DMS 273 (cell line): Measurements from ENCODE around the gene CES2.
"Not testable (repeated sequence)": the region's sequence is repeated elsewhere in the genome, so short reads cannot be mapped to it uniquely, and the experiment has no call there.

Experiments used
- DNase-seq: peaks from one replicate; lab custom pipeline; 2025; ENCODE audit not compliant: unreplicated experiment; lab: John Stamatoyannopoulos, UW

Gene CES2

DNA sequence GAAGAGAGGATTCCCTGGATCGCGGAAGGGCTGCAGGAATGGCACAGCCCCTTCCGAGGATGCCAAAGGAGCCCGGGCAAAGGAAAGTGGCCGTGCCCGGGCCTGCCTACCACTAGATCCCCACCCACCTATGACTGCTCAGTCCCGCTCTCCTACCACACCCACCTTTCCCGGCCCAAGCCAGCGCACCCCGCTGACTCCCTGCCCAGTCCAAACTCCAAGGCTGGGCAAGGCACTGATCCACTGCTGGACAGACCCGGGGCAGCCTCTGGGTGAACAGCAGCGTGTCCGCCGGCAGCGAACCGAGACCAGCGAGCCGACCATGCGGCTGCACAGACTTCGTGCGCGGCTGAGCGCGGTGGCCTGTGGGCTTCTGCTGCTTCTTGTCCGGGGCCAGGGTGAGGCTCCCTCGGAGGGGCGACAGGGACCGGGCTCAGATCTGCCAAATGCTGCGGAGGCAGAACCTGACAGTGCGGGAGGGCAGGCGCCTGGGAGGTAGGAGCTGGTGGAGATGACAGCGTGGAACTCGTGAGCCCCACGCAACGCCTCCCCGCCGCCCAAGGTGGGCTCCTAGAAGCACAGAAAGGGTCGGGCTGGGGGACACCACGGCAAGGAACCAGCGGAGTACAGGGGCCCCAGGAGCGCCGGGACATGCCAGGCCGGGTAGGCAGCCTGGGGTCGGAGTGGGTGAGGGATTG lies at the start of gene CES2:
Gene CES2 (plus strand): TSS at position 203 of the 698 bp plus-strand sequence. CDS start 120 bp downstream, at position 323.
- DNase-seq = peak; percentile 41

GRCh38 chr16:66886321-66886720 lies 49.0 kb upstream of the CES2 start:
- no peak for DNase-seq

- no peak for DNase-seq
Measured at GRCh38 chr16:66886914-66887313, 48.4 kb upstream of the CES2 start.

- no peak for DNase-seq
Measured at GRCh38 chr16:66888647-66889615, 46.4 kb upstream of the CES2 start.

GRCh38 chr16:66889622-66890021 lies 45.7 kb upstream of the CES2 start:
- DNase-seq = no peak

DNA sequence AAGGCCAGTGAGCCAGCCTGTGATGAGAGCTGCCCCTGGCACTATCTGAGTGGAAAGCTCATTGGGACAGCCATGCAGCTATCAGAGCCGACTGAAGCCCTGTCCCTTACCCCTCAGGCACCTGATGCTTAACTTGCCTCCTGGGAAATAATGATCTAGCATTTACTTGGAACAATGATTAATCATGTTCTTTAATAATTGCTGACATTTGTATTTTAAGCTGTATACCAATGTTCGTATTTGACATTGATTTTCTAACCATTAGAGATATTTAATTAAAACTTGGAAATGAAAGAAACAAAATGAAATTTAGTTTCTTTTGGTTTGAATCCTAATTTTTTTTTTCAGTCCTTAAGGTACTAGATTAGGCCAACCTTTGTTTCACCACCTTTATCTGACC lies 44.5 kb upstream of the CES2 start:
- no peak for DNase-seq

DNA sequence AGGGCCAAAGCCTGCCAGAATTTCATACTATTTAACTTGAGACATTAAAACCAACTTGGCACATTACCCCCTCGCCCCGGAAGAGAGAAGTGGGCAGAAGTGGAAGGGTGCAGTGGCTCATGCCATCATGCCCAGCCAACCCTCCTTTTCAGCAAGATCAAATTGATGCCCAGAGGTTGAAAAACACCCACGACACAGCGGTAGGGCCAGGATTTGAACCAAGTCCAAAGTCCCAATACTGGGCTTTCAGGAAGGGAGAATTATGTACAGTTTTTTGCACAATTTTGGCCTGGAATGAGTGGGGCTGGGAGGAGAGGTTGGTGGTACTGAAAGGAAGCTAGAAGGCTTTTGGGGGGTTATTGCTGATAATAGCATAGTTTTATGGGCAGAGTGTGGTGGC lies 44.0 kb upstream of the CES2 start:
- DNase-seq = no peak

GRCh38 chr16:66891797-66892196 lies 43.5 kb upstream of the CES2 start:
- no peak for DNase-seq

- no peak for DNase-seq
Measured at GRCh38 chr16:66894055-66894454, 41.3 kb upstream of the CES2 start.

DNA sequence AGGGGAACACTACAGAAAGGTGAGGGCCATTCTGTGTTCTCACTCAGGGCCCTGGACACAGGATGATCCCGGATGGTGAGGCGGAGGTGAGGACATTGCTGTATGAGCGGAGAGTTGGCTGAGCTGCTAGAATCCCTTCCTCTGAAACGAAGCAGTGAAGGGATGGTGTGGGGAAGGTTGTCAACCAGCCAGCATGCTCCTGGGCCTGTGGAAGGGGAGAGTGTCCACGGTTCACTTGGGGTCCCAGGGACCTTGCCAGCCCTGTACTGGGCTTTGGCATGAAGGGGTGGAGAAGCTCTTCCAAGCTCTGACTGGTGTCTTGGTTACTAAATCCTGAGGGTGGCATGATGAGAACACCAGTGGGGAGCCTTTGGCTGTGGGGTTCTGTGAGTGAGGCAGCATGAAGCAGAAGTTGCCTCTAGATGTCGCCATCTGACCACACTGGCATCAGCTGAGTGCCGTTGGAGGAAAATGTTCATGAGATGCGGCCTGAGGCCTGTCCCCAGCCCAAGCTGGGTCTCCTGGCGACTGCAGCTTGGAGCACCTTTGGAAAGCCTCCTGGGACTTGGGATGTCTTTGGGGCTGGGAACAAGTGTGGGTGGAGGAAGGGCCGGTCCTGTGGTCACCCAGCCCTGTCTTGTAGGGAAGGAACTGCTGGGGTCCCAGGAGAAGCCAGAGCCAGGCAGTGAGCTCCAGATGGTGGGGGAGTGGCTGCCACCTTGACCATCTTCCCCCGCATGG lies 40.2 kb upstream of the CES2 start:
- DNase-seq = peak; percentile 88

DNA sequence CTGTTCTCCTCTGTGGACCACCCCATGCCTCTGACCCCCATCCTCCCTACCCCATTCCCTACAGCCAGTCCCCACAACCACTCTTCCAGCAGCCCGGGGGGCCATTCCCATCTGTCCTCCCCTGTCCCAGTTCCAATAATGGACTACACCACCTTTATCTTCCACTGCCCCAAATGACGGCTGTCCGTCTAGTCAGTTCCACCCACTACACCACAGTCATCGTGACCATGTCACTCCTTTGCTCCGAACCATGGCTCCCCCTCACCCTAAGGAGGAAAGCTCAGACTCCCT lies 39.7 kb upstream of the CES2 start:
- no peak for DNase-seq

GRCh38 chr16:66895999-66896398 lies 39.3 kb upstream of the CES2 start:
- DNase-seq = no peak

DNA sequence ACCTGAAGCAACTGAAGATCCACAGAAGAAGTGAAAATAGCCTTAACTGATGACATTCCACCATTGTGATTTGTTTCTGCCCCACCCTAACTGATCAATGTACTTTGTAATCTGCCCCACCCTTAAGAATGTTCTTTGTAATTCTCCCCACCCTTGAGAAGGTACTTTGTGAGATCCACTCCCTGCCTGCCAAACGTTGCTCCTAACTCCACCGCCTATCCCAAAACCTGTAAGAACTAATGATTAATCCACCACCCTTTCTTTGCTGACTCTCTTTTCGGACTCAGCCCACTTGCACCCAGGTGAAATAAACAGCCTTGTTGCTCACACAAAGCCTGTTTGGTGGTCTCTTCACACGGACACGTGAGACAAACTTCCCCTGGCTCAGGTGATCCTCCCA lies 38.6 kb upstream of the CES2 start:
- not testable (repeated sequence) for DNase-seq

- peak; percentile 29 for DNase-seq
Measured at GRCh38 chr16:66898207-66898606, 37.1 kb upstream of the CES2 start.

- no peak for DNase-seq
Measured at GRCh38 chr16:66898933-66899309, 36.4 kb upstream of the CES2 start.

DNA sequence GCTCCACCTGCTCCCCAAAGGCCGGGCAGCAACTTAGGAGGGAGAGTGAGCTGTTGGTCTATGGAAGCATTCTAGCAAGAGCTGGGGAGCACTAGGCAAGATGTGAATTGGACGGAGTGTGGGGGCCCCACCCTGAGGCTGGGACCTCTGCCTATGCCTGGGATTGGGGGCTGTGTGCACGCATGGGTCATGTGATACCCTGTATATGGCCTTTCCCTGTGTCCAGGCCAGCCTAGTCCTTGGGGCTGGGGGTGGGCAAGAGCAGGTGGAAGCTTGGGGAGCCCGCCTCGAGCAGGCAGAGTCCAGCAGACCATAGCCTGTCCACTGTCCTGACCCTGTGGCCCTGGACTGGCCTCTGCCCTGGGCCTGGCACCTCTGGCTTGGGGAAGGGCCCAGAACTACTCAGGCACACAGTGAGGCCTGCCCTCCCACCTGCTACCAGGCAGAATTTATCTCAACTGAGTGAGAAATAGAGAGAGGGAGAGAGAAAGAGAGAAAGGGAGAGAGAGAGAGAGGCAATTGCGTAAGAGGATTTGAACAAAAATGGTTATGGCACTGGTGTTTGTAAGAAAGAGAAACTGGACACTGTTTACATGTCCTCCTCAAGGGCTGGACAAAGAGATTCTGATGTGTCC lies 35.9 kb upstream of the CES2 start:
- peak; percentile 48 for DNase-seq

- peak; percentile 96 for DNase-seq
Measured at GRCh38 chr16:66899945-66900710, 35.2 kb upstream of the CES2 start.

- DNase-seq = peak; percentile 61
Measured at GRCh38 chr16:66900721-66901441, 34.4 kb upstream of the CES2 start.

GRCh38 chr16:66901626-66902025 lies 33.7 kb upstream of the CES2 start:
- no peak for DNase-seq
